Measurements from ENCODE around the gene IL1RAP.

IL1RAP gene

DNA sequence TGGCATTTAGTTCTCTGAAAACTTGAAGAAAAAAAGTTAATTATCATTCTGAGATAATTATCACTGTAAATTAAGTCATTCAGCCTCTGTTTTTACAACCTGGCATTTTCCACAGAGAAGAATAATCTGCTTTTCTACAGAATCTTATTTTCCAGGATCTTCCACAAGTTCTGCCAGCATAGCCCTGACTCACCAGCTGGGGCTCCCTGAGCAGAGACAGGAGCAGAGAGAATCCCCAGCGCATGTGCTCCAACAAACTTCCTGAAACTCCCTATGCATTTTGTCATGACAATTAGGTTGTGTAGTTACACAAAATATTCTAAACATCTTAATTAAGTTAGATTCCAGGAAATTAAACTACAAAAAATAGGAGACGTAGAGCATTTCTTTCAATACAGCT is 32.1 kb upstream of the IL1RAP start:
- H3F3A ChIP-seq (ENCODE audit: low read depth): no peaks in the 10 kb centered on the region
- H3K79me2 ChIP-seq (ENCODE audit: insufficient read depth, low read length): no peaks in the 10 kb centered on the region
- H3K9me2 ChIP-seq (replicated peaks; ENCODE audit: low read depth, low read length): no peaks in the 10 kb centered on the region
- H3K4me1 ChIP-seq (ENCODE audit: insufficient read depth, low read length, poor library complexity, severe bottlenecking): peaks cover 9% of the 10 kb centered on the region
- no peak overlapping the region for H3K4me2 ChIP-seq (ENCODE audit: low read depth, low read length, poor library complexity, severe bottlenecking)
- no peak overlapping the region for H2AFZ ChIP-seq (ENCODE audit: low read length)
- no peaks in the 10 kb centered on the region for H3K9me3 ChIP-seq (ENCODE audit: insufficient read depth, low read depth, low read length)
- H3K27me3 ChIP-seq (ENCODE audit: insufficient read depth, low read length, poor library complexity, severe bottlenecking): peaks cover 67% of the 10 kb centered on the region
- no peak overlapping the region for H3K9ac ChIP-seq (ENCODE audit: low read depth, low read length, poor library complexity, severe bottlenecking)
- H4K20me1 ChIP-seq (ENCODE audit: insufficient read depth, low read length, poor library complexity, severe bottlenecking): no peaks in the 10 kb centered on the region
- no peaks in the 10 kb centered on the region for H3K36me3 ChIP-seq (ENCODE audit: insufficient read depth, low read length)
- H3K4me3 ChIP-seq (ENCODE audit: low read length, poor library complexity, severe bottlenecking): no peak overlapping the region
- TF ChIP-seq EZH2phosphoT487 (IDR thresholded peaks at IDR 0.05; ENCODE audit: borderline replicate concordance) (no peak), CTCF (conservative IDR thresholded peaks at IDR 0.05; ENCODE audit: low read length) (no peak)

DNA sequence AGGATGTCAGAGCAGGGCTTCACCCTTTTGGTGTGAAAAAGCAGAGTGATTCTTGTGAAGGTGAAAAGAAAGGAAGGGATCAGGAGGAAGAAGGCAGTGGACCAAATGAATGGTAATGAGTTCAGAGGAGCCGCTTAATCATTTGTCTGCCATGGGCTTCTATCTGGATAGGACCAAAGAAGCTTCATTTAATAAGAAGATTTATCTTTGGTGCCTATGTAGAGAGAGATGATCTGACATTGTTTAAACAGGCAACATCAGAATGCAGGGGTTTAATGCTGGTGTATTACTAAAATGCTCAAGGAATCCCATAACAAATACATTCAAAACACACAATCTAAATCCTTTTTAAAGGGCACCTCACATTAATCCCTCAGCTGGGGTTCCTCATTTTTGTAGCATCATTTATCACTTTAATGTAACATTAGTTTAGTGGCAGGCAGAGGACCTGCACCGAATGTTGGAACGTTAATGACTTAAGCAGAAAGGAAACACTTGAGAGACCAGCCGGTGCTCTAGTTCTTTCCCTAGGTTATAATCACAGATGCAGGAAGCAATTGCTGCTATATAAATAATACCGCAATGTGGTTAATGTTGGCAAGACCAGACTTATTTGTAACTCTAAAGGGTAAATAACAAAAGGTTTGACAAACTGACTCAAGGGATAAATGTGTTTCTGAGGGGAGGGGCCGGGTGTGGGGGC is 27.9 kb upstream of the IL1RAP start:
- TF ChIP-seq CTCF (conservative IDR thresholded peaks at IDR 0.05; ENCODE audit: low read length) (peak; percentile 31; the same call in 1 of the 2 replicates), EZH2phosphoT487 (IDR thresholded peaks at IDR 0.05; ENCODE audit: borderline replicate concordance) (peak; percentile 61; the same call in 1 of the 2 replicates)
- H3K9me2 ChIP-seq (replicated peaks; ENCODE audit: low read depth, low read length): no peaks in the 10 kb centered on the region
- H2AFZ ChIP-seq (ENCODE audit: low read length): no peak overlapping the region
- H3K27me3 ChIP-seq (ENCODE audit: insufficient read depth, low read length, poor library complexity, severe bottlenecking): peaks cover 93% of the 10 kb centered on the region
- no peaks in the 10 kb centered on the region for H3K36me3 ChIP-seq (ENCODE audit: insufficient read depth, low read length)
- no peaks in the 10 kb centered on the region for H3F3A ChIP-seq (ENCODE audit: low read depth)
- H3K9me3 ChIP-seq (ENCODE audit: insufficient read depth, low read depth, low read length): no peaks in the 10 kb centered on the region
- H3K4me3 ChIP-seq (ENCODE audit: low read length, poor library complexity, severe bottlenecking): no peak overlapping the region
- H3K79me2 ChIP-seq (ENCODE audit: insufficient read depth, low read length): no peaks in the 10 kb centered on the region
- H3K4me2 ChIP-seq (ENCODE audit: low read depth, low read length, poor library complexity, severe bottlenecking): no peak overlapping the region
- H3K9ac ChIP-seq (ENCODE audit: low read depth, low read length, poor library complexity, severe bottlenecking): no peak overlapping the region
- peaks cover 9% of the 10 kb centered on the region for H3K4me1 ChIP-seq (ENCODE audit: insufficient read depth, low read length, poor library complexity, severe bottlenecking)
- no peaks in the 10 kb centered on the region for H4K20me1 ChIP-seq (ENCODE audit: insufficient read depth, low read length, poor library complexity, severe bottlenecking)

DNA sequence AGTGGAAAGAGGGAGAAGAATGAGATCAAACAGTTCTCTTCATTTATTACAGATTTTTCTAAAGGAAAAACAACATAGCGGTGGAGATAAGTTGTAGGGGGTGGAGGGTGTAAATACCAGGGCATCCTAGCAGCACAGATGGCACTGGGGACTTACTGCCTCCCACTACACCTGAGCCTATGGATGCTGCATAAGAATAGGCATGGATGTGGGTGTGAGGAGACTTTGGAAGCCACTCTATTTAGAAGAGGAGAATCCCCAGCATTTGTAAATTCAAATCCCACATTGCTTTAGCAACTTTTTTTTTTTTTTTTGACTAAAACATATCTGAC is 27.4 kb upstream of the IL1RAP start:
- no peak overlapping the region for H2AFZ ChIP-seq (ENCODE audit: low read length)
- peaks cover 93% of the 10 kb centered on the region for H3K27me3 ChIP-seq (ENCODE audit: insufficient read depth, low read length, poor library complexity, severe bottlenecking)
- no peak overlapping the region for H3K4me3 ChIP-seq (ENCODE audit: low read length, poor library complexity, severe bottlenecking)
- TF ChIP-seq CTCF (conservative IDR thresholded peaks at IDR 0.05; ENCODE audit: low read length): no peak
- no peak for TF ChIP-seq EZH2phosphoT487 (IDR thresholded peaks at IDR 0.05; ENCODE audit: borderline replicate concordance)
- H3K36me3 ChIP-seq (ENCODE audit: insufficient read depth, low read length): no peaks in the 10 kb centered on the region
- H4K20me1 ChIP-seq (ENCODE audit: insufficient read depth, low read length, poor library complexity, severe bottlenecking): no peaks in the 10 kb centered on the region
- no peaks in the 10 kb centered on the region for H3F3A ChIP-seq (ENCODE audit: low read depth)
- H3K4me2 ChIP-seq (ENCODE audit: low read depth, low read length, poor library complexity, severe bottlenecking): no peak overlapping the region
- H3K4me1 ChIP-seq (ENCODE audit: insufficient read depth, low read length, poor library complexity, severe bottlenecking): peaks cover 9% of the 10 kb centered on the region
- H3K79me2 ChIP-seq (ENCODE audit: insufficient read depth, low read length): no peaks in the 10 kb centered on the region
- H3K9me2 ChIP-seq (replicated peaks; ENCODE audit: low read depth, low read length): no peaks in the 10 kb centered on the region
- H3K9ac ChIP-seq (ENCODE audit: low read depth, low read length, poor library complexity, severe bottlenecking): no peak overlapping the region
- H3K9me3 ChIP-seq (ENCODE audit: insufficient read depth, low read depth, low read length): no peaks in the 10 kb centered on the region
